ENCODE measurements around the gene GGTLC1.

GGTLC1 gene

DNA sequence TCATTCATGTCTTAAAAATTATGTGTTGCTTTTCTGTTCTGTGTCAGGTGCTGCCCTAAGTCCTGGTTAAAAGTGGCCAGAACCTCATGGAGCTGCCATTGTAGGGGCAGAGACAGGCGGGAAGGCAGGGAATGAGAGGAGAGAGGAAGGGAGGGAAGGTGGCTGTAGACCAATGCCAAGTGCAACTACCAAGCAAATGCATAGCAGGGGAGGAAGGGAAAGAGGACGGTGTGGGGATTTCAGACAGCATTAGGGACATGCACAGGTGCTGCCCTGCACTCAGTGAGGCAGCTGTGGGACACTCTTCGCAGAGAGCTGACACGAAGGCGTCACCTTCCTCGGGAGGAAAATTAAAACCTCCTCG lies 21.0 kb downstream of the GGTLC1 start (continued):
- TF ChIP-seq ZNF747 (tag by site-specific recombination; IDR thresholded peaks at IDR 0.05) (no peak), ZNF350 (tag by site-specific recombination; IDR thresholded peaks at IDR 0.05) (no peak), ZNF654 (tag by site-specific recombination; IDR thresholded peaks at IDR 0.05; ENCODE audit: low read depth) (no peak), ZNF555 (tag by site-specific recombination; conservative IDR thresholded peaks at IDR 0.05) (no peak), GLI2 (tag by site-specific recombination; IDR thresholded peaks at IDR 0.05; ENCODE audit: borderline replicate concordance, low read depth) (no peak), ZNF155 (tag by site-specific recombination; IDR thresholded peaks at IDR 0.05) (no peak), ZNF658 (tag by site-specific recombination; IDR thresholded peaks at IDR 0.05) (no peak)
- TF ChIP-seq, protein P1, sequence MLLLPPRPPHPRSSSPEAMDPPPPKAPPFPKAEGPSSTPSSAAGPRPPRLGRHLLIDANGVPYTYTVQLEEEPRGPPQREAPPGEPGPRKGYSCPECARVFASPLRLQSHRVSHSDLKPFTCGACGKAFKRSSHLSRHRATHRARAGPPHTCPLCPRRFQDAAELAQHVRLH (tag by site-specific recombination; IDR thresholded peaks at IDR 0.05) = no peak

- Histone ChIP-seq H3K36me3 (ENCODE audit: control insufficient read depth in 2 of 2, insufficient read depth in 1 of 2, low read length in 2 of 2) (no peaks in the 10 kb centered on the region), H3K9me3 (ENCODE audit: control insufficient read depth, insufficient read depth, low read depth, low read length) (no peaks in the 10 kb centered on the region), H3K4me3 (ENCODE audit: low read depth, low read length) (no peak overlapping the region), H3K27ac (ENCODE audit: extremely low read depth, low read depth, low read length) (no peak overlapping the region), H3K4me1 (ENCODE audit: control insufficient read depth, insufficient read depth, low read length) (no peaks in the 10 kb centered on the region)
- CTCF ChIA-PET = interaction anchor here (0.7 kb wide), 1 partner anchor 73 kb away, joined by 3 read pairs; no protein-coding TSS in a partner anchor
- TF ChIP-seq ZSCAN23 (tag by site-specific recombination; IDR thresholded peaks at IDR 0.05) = no peak
- no peak for TF ChIP-seq ZNF677 (tag by site-specific recombination; IDR thresholded peaks at IDR 0.05)
- no peak for TF ChIP-seq ZNF169 (tag by site-specific recombination; IDR thresholded peaks at IDR 0.05)
- TF ChIP-seq ZFP3 (tag by site-specific recombination; IDR thresholded peaks at IDR 0.05; ENCODE audit: low read depth) = no peak
- TF ChIP-seq ZNF2 (tag by site-specific recombination; IDR thresholded peaks at IDR 0.05) = no peak
- no peak for TF ChIP-seq ZNF558 (tag by site-specific recombination; IDR thresholded peaks at IDR 0.05)
- no peak for TF ChIP-seq ZNF701 (tag by site-specific recombination; IDR thresholded peaks at IDR 0.05)
- no peak for TF ChIP-seq ZNF274 (IDR thresholded peaks at IDR 0.05; ENCODE audit: low read length)
- TF ChIP-seq ZNF274 (tag by site-specific recombination; IDR thresholded peaks at IDR 0.05; ENCODE audit: borderline replicate concordance) = no peak
- TF ChIP-seq MZF1 (tag by site-specific recombination; IDR thresholded peaks at IDR 0.05; ENCODE audit: borderline replicate concordance) = no peak
- no peak for TF ChIP-seq ZNF214 (tag by site-specific recombination; IDR thresholded peaks at IDR 0.05; ENCODE audit: borderline replicate concordance)
- no peak for TF ChIP-seq KLF7 (tag by site-specific recombination; IDR thresholded peaks at IDR 0.05; ENCODE audit: borderline replicate concordance)
- TF ChIP-seq ZNF768 (tag by site-specific recombination; IDR thresholded peaks at IDR 0.05) = no peak
- TF ChIP-seq, protein P2, sequence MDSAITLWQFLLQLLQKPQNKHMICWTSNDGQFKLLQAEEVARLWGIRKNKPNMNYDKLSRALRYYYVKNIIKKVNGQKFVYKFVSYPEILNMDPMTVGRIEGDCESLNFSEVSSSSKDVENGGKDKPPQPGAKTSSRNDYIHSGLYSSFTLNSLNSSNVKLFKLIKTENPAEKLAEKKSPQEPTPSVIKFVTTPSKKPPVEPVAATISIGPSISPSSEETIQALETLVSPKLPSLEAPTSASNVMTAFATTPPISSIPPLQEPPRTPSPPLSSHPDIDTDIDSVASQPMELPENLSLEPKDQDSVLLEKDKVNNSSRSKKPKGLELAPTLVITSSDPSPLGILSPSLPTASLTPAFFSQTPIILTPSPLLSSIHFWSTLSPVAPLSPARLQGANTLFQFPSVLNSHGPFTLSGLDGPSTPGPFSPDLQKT (IDR thresholded peaks at IDR 0.05; ENCODE audit: borderline replicate concordance, low read depth, low read length) = no peak
- TF ChIP-seq, protein P3, sequence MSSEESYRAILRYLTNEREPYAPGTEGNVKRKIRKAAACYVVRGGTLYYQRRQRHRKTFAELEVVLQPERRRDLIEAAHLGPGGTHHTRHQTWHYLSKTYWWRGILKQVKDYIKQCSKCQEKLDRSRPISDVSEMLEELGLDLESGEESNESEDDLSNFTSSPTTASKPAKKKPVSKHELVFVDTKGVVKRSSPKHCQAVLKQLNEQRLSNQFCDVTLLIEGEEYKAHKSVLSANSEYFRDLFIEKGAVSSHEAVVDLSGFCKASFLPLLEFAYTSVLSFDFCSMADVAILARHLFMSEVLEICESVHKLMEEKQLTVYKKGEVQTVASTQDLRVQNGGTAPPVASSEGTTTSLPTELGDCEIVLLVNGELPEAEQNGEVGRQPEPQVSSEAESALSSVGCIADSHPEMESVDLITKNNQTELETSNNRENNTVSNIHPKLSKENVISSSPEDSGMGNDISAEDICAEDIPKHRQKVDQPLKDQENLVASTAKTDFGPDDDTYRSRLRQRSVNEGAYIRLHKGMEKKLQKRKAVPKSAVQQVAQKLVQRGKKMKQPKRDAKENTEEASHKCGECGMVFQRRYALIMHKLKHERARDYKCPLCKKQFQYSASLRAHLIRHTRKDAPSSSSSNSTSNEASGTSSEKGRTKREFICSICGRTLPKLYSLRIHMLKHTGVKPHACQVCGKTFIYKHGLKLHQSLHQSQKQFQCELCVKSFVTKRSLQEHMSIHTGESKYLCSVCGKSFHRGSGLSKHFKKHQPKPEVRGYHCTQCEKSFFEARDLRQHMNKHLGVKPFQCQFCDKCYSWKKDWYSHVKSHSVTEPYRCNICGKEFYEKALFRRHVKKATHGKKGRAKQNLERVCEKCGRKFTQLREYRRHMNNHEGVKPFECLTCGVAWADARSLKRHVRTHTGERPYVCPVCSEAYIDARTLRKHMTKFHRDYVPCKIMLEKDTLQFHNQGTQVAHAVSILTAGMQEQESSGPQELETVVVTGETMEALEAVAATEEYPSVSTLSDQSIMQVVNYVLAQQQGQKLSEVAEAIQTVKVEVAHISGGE (tag by site-specific recombination; conservative IDR thresholded peaks at IDR 0.05; ENCODE audit: low read depth) = no peak
- TF ChIP-seq SALL2 (tag by site-specific recombination; IDR thresholded peaks at IDR 0.05; ENCODE audit: borderline replicate concordance) = no peak
- TF ChIP-seq, protein P4, sequence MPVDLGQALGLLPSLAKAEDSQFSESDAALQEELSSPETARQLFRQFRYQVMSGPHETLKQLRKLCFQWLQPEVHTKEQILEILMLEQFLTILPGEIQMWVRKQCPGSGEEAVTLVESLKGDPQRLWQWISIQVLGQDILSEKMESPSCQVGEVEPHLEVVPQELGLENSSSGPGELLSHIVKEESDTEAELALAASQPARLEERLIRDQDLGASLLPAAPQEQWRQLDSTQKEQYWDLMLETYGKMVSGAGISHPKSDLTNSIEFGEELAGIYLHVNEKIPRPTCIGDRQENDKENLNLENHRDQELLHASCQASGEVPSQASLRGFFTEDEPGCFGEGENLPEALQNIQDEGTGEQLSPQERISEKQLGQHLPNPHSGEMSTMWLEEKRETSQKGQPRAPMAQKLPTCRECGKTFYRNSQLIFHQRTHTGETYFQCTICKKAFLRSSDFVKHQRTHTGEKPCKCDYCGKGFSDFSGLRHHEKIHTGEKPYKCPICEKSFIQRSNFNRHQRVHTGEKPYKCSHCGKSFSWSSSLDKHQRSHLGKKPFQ (tag by site-specific recombination; IDR thresholded peaks at IDR 0.05) = no peak
- POLR2A ChIA-PET = no interaction called here
Measured at GRCh38 chr20:23966927-23967615, 21.5 kb downstream of the GGTLC1 start.

Measured in HEK293 (cell line).